Mesendoderm (in vitro differentiated cells): ENCODE results near the gene CSNK1D.

Experiments
- DNase-seq: peaks from one replicate; pipeline ENCODE4 v3.0.0; 2013
- H2AK5ac ChIP-seq: 2 replicates; pipeline ENCODE4 v1.6.1; 2013; ENCODE audit warnings: low read length, inconsistent platforms
- H2BK120ac ChIP-seq: 2 replicates; pipeline ENCODE4 v1.6.1; 2013; ENCODE audit warnings: low read depth, mild to moderate bottlenecking, low read length, moderate library complexity, mixed read lengths
- H2BK15ac ChIP-seq: replicated peaks from 2 replicates; pipeline ENCODE4 v1.6.1; 2013; ENCODE audit warnings: low read depth, mild to moderate bottlenecking, moderate library complexity
- H2BK5ac ChIP-seq: 2 replicates; pipeline ENCODE4 v1.6.1; 2013; ENCODE audit warnings: low read length, inconsistent platforms
- H3K18ac ChIP-seq: 2 replicates; pipeline ENCODE4 v1.6.1; 2013; ENCODE audit warnings: mild to moderate bottlenecking, low read length, mixed read lengths
- H3K23ac ChIP-seq: one replicate; pipeline ENCODE4 v1.6.1; 2013; ENCODE audit warnings: low read length
- H3K27ac ChIP-seq: 2 replicates; pipeline ENCODE4 v1.5.1; 2013; ENCODE audit warnings: low read depth, mild to moderate bottlenecking, inconsistent platforms, low read length, moderate library complexity
- H3K27me3 ChIP-seq: 2 replicates; pipeline ENCODE4 v1.6.1; 2013; ENCODE audit warnings: low read length, control low read depth, mild to moderate bottlenecking, inconsistent platforms; ENCODE audit not compliant: insufficient read depth, poor library complexity
- H3K36me3 ChIP-seq: 2 replicates; pipeline ENCODE4 v1.6.1; 2013; ENCODE audit warnings: low read length, inconsistent platforms; ENCODE audit not compliant: control insufficient read depth, insufficient read depth
- H3K4ac ChIP-seq: one replicate; pipeline ENCODE4 v1.6.1; 2013; ENCODE audit warnings: low read depth, mild to moderate bottlenecking, low read length, moderate library complexity
- H3K4me1 ChIP-seq: 2 replicates; pipeline ENCODE4 v1.6.1; 2013; ENCODE audit warnings: low read depth, low read length, inconsistent platforms; ENCODE audit not compliant: control insufficient read depth
- H3K4me2 ChIP-seq: 2 replicates; pipeline ENCODE4 v1.6.1; 2013; ENCODE audit warnings: low read length
- H3K4me3 ChIP-seq: 2 replicates; pipeline ENCODE4 v1.5.1; 2013; ENCODE audit warnings: mild to moderate bottlenecking, low read length
- H3K56ac ChIP-seq: one replicate; pipeline ENCODE4 v1.6.1; 2013; ENCODE audit warnings: low read length
- H3K79me1 ChIP-seq: 2 replicates; pipeline ENCODE4 v1.6.1; 2013; ENCODE audit warnings: low read length, inconsistent platforms
- H3K79me2 ChIP-seq: 2 replicates; pipeline ENCODE4 v1.6.1; 2013; ENCODE audit warnings: mild to moderate bottlenecking, low read length; ENCODE audit not compliant: control insufficient read depth, insufficient read depth
- H3K9ac ChIP-seq: 2 replicates; pipeline ENCODE4 v1.6.1; 2013; ENCODE audit warnings: low read length, inconsistent platforms
- H4K5ac ChIP-seq: one replicate; pipeline ENCODE4 v1.6.1; 2013; ENCODE audit warnings: low read length
- H4K8ac ChIP-seq: one replicate; pipeline ENCODE4 v1.6.1; 2013; ENCODE audit warnings: low read depth, mild to moderate bottlenecking, control low read depth, low read length, moderate library complexity
- WGBS: extraction: QIAGEN DNeasy Blood & Tissue Kit; methylation state at CpG from one replicate; pipeline ENCODE4 v1.1.7; 2013; ENCODE audit warnings: low lambda C conversion rate, missing lambda C conversion rate; ENCODE audit not compliant: insufficient coverage; ENCODE audit errors: extremely low coverage; 5-methylcytosine and 5-hydroxymethylcytosine counted together

Gene CSNK1D

GRCh38 chr17:82226809-82227628 lies 46.5 kb downstream of the CSNK1D start:
- no peak overlapping the region for H3K4me3 ChIP-seq
- no peak overlapping the region for H2BK5ac ChIP-seq
- H2BK15ac ChIP-seq, result no peak overlapping the region
- no peak overlapping the region for H3K18ac ChIP-seq
- no peak for DNase-seq
- H3K4me1 ChIP-seq, result no peaks in the 10 kb centered on the region
- no peaks in the 10 kb centered on the region for H3K36me3 ChIP-seq
- H2BK120ac ChIP-seq, result no peak overlapping the region
- H2AK5ac ChIP-seq, result no peak overlapping the region
- no peak overlapping the region for H3K23ac ChIP-seq
- no CpG with 5 or more reads among the region's 16 CpGs for WGBS
- no peak overlapping the region for H3K4me2 ChIP-seq
- H3K79me1 ChIP-seq, result no peaks in the 10 kb centered on the region
- no peak overlapping the region for H4K8ac ChIP-seq
- H3K9ac ChIP-seq, result no peak overlapping the region
- H3K4ac ChIP-seq, result no peak overlapping the region
- no peaks in the 10 kb centered on the region for H3K79me2 ChIP-seq
- no peak overlapping the region for H3K27ac ChIP-seq
- H3K56ac ChIP-seq, result no peak overlapping the region
- peaks cover 3% of the 10 kb centered on the region for H3K27me3 ChIP-seq
- no peak overlapping the region for H4K5ac ChIP-seq

GRCh38 chr17:82226146-82226808 lies 47.2 kb downstream of the CSNK1D start:
- Histone ChIP-seq H2BK15ac (no peak overlapping the region), H3K27ac (no peak overlapping the region), H3K4ac (no peak overlapping the region), H4K8ac (no peak overlapping the region), H3K18ac (no peak overlapping the region), H4K5ac (no peak overlapping the region), H2AK5ac (no peak overlapping the region), H3K56ac (no peak overlapping the region), H3K4me2 (no peak overlapping the region), H3K23ac (no peak overlapping the region), H3K79me1 (no peaks in the 10 kb centered on the region), H3K4me1 (no peaks in the 10 kb centered on the region), H3K36me3 (no peaks in the 10 kb centered on the region), H3K79me2 (no peaks in the 10 kb centered on the region), H3K9ac (no peak overlapping the region), H2BK5ac (no peak overlapping the region), H3K4me3 (no peak overlapping the region), H2BK120ac (no peak overlapping the region), H3K27me3 (peaks cover 3% of the 10 kb centered on the region)
- no CpG with 5 or more reads among the region's 15 CpGs for WGBS
- no peak for DNase-seq

GRCh38 chr17:82225368-82226029 lies 48.0 kb downstream of the CSNK1D start:
- H3K79me1 ChIP-seq, result no peaks in the 10 kb centered on the region
- no peak overlapping the region for H3K9ac ChIP-seq
- no peak overlapping the region for H2BK15ac ChIP-seq
- no peak overlapping the region for H3K23ac ChIP-seq
- H3K4me3 ChIP-seq, result no peak overlapping the region
- H3K36me3 ChIP-seq, result no peaks in the 10 kb centered on the region
- no peak overlapping the region for H2BK120ac ChIP-seq
- no peak for DNase-seq
- H3K4me2 ChIP-seq, result no peak overlapping the region
- no peak overlapping the region for H3K18ac ChIP-seq
- H3K27me3 ChIP-seq, result peaks cover 3% of the 10 kb centered on the region
- H2AK5ac ChIP-seq, result no peak overlapping the region
- H3K4ac ChIP-seq, result no peak overlapping the region
- no peak overlapping the region for H4K8ac ChIP-seq
- H3K27ac ChIP-seq, result no peak overlapping the region
- H3K79me2 ChIP-seq, result no peaks in the 10 kb centered on the region
- no peaks in the 10 kb centered on the region for H3K4me1 ChIP-seq
- no peak overlapping the region for H2BK5ac ChIP-seq
- H3K56ac ChIP-seq, result no peak overlapping the region
- WGBS, result no CpG with 5 or more reads among the region's 24 CpGs
- H4K5ac ChIP-seq, result no peak overlapping the region

- no CpG with 5 or more reads among the region's 8 CpGs for WGBS
- no peak overlapping the region for H3K23ac ChIP-seq
- no peak for DNase-seq
- no peak overlapping the region for H3K56ac ChIP-seq
- no peak overlapping the region for H3K18ac ChIP-seq
- peaks cover 2% of the 10 kb centered on the region for H3K27me3 ChIP-seq
- no peak overlapping the region for H2BK5ac ChIP-seq
- no peaks in the 10 kb centered on the region for H3K36me3 ChIP-seq
- no peaks in the 10 kb centered on the region for H3K79me2 ChIP-seq
- H2BK15ac ChIP-seq, result no peak overlapping the region
- no peak overlapping the region for H3K27ac ChIP-seq
- H2AK5ac ChIP-seq, result no peak overlapping the region
- no peak overlapping the region for H3K4ac ChIP-seq
- H3K4me1 ChIP-seq, result no peaks in the 10 kb centered on the region
- H3K4me2 ChIP-seq, result no peak overlapping the region
- H4K8ac ChIP-seq, result no peak overlapping the region
- no peak overlapping the region for H3K9ac ChIP-seq
- no peak overlapping the region for H3K4me3 ChIP-seq
- H4K5ac ChIP-seq, result no peak overlapping the region
- no peaks in the 10 kb centered on the region for H3K79me1 ChIP-seq
- H2BK120ac ChIP-seq, result no peak overlapping the region
Observed at GRCh38 chr17:82224666-82225065, 48.8 kb downstream of the CSNK1D start.

- Histone ChIP-seq H3K4me1 (no peaks in the 10 kb centered on the region), H3K4me2 (no peak overlapping the region), H3K27me3 (no peaks in the 10 kb centered on the region), H3K79me1 (no peaks in the 10 kb centered on the region), H3K9ac (no peak overlapping the region), H3K27ac (no peak overlapping the region), H2BK5ac (no peak overlapping the region), H2BK120ac (no peak overlapping the region), H2BK15ac (no peak overlapping the region), H3K56ac (no peak overlapping the region), H3K4me3 (no peak overlapping the region), H3K18ac (no peak overlapping the region), H4K8ac (no peak overlapping the region), H3K36me3 (no peaks in the 10 kb centered on the region), H2AK5ac (no peak overlapping the region), H3K4ac (no peak overlapping the region), H4K5ac (no peak overlapping the region), H3K79me2 (no peaks in the 10 kb centered on the region), H3K23ac (no peak overlapping the region)
- no peak for DNase-seq
- WGBS, result no CpG with 5 or more reads among the region's 5 CpGs
Observed at GRCh38 chr17:82223517-82223916, 50.0 kb downstream of the CSNK1D start.
